HepG2 (cell line): ENCODE data around the gene SLC39A2. TPM values are rescaled to one million over a fixed set of nuclear protein-coding genes. Genes with fewer than 3 reads are reported as not detected.
A peak's percentile ranks its signal among the peaks of the same experiment; 100 is the strongest.

ENCODE experiments used
- CSRNP1 ChIP-seq: sonication (generic); formaldehyde crosslinking; IDR thresholded peaks from 2 replicates; pipeline ENCODE4 v1.8.1; 2023; ENCODE audit warnings: mild to moderate bottlenecking, missing genetic modification reagents
- GABPB1 ChIP-seq: IDR thresholded peaks from 2 replicates; pipeline ENCODE4 v1.6.1; 2016; ENCODE audit warnings: mild to moderate bottlenecking, missing genetic modification reagents, moderate library complexity, missing compliant biosample characterization
- GATAD2A ChIP-seq: IDR thresholded peaks from 2 replicates; pipeline ENCODE4 v1.6.1; 2016
- KMT2A ChIP-seq: sonication (generic); formaldehyde crosslinking; IDR thresholded peaks from 2 replicates; pipeline ENCODE4 v1.4.0; 2020; ENCODE audit warnings: missing genetic modification reagents
- MEF2D ChIP-seq: sonication (generic); formaldehyde crosslinking; IDR thresholded peaks from 2 replicates; pipeline ENCODE4 v1.5.1; 2020; ENCODE audit warnings: mild to moderate bottlenecking, missing genetic modification reagents
- NFAT5 ChIP-seq: sonication (generic); formaldehyde crosslinking; IDR thresholded peaks from 2 replicates; pipeline ENCODE4 v1.4.0; 2020; ENCODE audit warnings: missing genetic modification reagents
- NFYC ChIP-seq: IDR thresholded peaks from 2 replicates; pipeline ENCODE4 v1.6.1; 2016; ENCODE audit warnings: missing genetic modification reagents, missing compliant biosample characterization
- PRMT3 ChIP-seq: sonication (generic); formaldehyde crosslinking; IDR thresholded peaks from 2 replicates; pipeline ENCODE4 v1.8.1; 2022; ENCODE audit warnings: low read depth, mild to moderate bottlenecking, moderate library complexity, missing genetic modification reagents, borderline replicate concordance
- SALL1 ChIP-seq: sonication (generic); formaldehyde crosslinking; IDR thresholded peaks from 2 replicates; pipeline ENCODE4 v1.8.0; 2022; ENCODE audit warnings: mild to moderate bottlenecking, missing genetic modification reagents
- SRSF4 ChIP-seq: fragments of 200-400 bp; formaldehyde crosslinking; IDR thresholded peaks from one replicate; pipeline ENCODE4 v1.6.1; 2018; ENCODE audit warnings: mild to moderate bottlenecking, low read depth, low read length, moderate library complexity; ENCODE audit not compliant: poor library complexity, severe bottlenecking
- TGIF2 ChIP-seq: IDR thresholded peaks from 2 replicates; pipeline ENCODE4 v1.6.1; 2016; ENCODE audit warnings: control low read depth, missing compliant biosample characterization
- ZBTB10 ChIP-seq: sonication (generic); formaldehyde crosslinking; IDR thresholded peaks from 2 replicates; pipeline ENCODE4 v1.4.0; 2020; ENCODE audit warnings: missing genetic modification reagents, borderline replicate concordance
- ZC3H4 ChIP-seq: sonication (generic); formaldehyde crosslinking; IDR thresholded peaks from 2 replicates; pipeline ENCODE4 v1.4.0; 2020; ENCODE audit warnings: missing genetic modification reagents, borderline replicate concordance
- ZFP41 ChIP-seq: sonication (generic); formaldehyde crosslinking; IDR thresholded peaks from 2 replicates; pipeline ENCODE4 v1.4.0; 2020; ENCODE audit warnings: mild to moderate bottlenecking, missing genetic modification reagents, borderline replicate concordance
- ZNF484 ChIP-seq: sonication (generic); formaldehyde crosslinking; IDR thresholded peaks from 2 replicates; pipeline ENCODE4 v1.5.1; 2020; ENCODE audit warnings: mild to moderate bottlenecking, low read depth, missing genetic modification reagents, borderline replicate concordance
- ZNF747 ChIP-seq: sonication (generic); formaldehyde crosslinking; IDR thresholded peaks from 2 replicates; pipeline ENCODE4 v1.8.1; 2023; ENCODE audit warnings: missing genetic modification reagents, mild to moderate bottlenecking, borderline replicate concordance
- ZZZ3 ChIP-seq: sonication (generic); formaldehyde crosslinking; IDR thresholded peaks from 2 replicates; pipeline ENCODE4 v1.4.0; 2020; ENCODE audit warnings: missing genetic modification reagents, mild to moderate bottlenecking, borderline replicate concordance
- polyA plus RNA-seq, 8 experiments: library from polyadenylated mRNA; depleted of rRNA in 3 of 8; stranded (reverse) in 7 of 8; unstranded in 1 of 8; fragments of >200 nt; fragmentation: Illumina TruSeq in 4 of 8; extraction: Trizol in 4 of 8; gene quantifications; 2 replicates each; pipeline versions ENCODE4 v1.2.1 to v1.2.3, GENCODE V29; 2011 to 2016; ENCODE audit warnings: low read depth in 4 of 8, missing spikeins in 1 of 8, mixed read lengths in 1 of 8; ENCODE audit not compliant: insufficient read depth in 1 of 8
- total RNA-seq, 5 experiments: library from RNA; depleted of rRNA; stranded (reverse); fragments of >200 nt; fragmentation: Illumina TruSeq; extraction: Trizol; gene quantifications; 2 replicates each; pipeline ENCODE4 v1.2.3, GENCODE V29; 2016; ENCODE audit warnings: low read depth in 1 of 5
- TF ChIP-seq, protein P1 (sequence below): IDR thresholded peaks from 2 replicates; pipeline ENCODE4 v1.6.1; 2016; ENCODE audit warnings: missing compliant biosample characterization, missing genetic modification reagents, borderline replicate concordance

The SLC39A2 gene
- total and polyA plus RNA-seq, 2 of the 13 experiments (the other 11 are each of a cell fraction or from before 2014, with no cell fraction given): 0.08 to 0.11 TPM

DNA sequence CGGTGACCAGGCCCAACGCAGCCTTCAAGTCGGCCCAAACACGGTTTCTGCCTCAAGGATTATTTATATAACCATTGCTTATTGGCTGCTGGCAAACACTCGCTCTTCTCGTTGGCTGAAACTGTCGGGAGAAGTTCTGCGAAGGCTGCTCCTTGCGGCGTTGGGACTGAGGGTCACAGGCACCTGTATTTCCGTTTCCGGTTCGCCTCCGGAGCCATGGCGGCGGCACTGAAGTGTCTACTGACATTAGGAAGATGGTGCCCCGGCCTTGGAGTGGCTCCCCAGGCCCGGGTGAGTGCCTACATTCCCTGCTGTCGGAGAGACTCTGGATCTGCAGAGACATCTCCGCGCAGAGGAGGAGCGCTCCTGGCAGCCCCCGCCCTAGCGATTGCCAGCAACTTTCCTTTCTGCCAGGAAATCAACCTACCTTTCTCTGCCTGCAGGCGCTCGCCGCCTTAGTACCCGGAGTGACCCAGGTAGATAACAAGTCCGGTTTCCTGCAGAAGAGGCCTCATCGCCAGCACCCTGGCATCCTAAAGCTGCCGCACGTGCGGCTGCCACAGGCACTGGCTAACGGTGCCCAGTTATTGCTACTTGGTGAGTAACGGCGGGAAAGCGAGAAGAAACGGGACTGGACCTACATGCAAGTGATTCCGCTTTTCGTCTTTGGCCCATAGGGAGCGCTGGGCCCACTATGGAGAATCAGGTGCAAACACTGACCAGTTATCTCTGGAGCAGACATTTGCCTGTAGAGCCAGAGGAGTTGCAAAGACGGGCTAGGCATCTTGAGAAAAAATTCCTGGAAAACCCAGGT is 9.1 kb upstream of the SLC39A2 start, which contains the start of gene METTL17 (continued):
- TF ChIP-seq CSRNP1 (CRISPR knock-in tag) (no peak), ZBTB10 (CRISPR knock-in tag) (no peak), ZNF747 (CRISPR knock-in tag) (peak; percentile 65; the same call in 1 of the 2 replicates), SRSF4 (no peak), ZC3H4 (CRISPR knock-in tag) (no peak), MEF2D (CRISPR knock-in tag) (peak; percentile 24; the same call in 1 of the 2 replicates), PRMT3 (CRISPR knock-in tag) (no peak), SALL1 (CRISPR knock-in tag) (peak; percentile 78), TGIF2 (CRISPR knock-in tag) (0 out of 2 replicates have a peak, but pooled peaks have one; percentile 16), ZNF484 (CRISPR knock-in tag) (no peak), GABPB1 (CRISPR knock-in tag) (peak; percentile 99), ZFP41 (CRISPR knock-in tag) (no peak), ZZZ3 (CRISPR knock-in tag) (peak; percentile 56; the same call in 1 of the 2 replicates), NFAT5 (no peak), NFYC (CRISPR knock-in tag) (peak; percentile 95), GATAD2A (CRISPR knock-in tag) (0 out of 2 replicates have a peak, but pooled peaks have one; percentile 12), KMT2A (0 out of 2 replicates have a peak, but pooled peaks have one; percentile 47)
- TF ChIP-seq, protein P1, sequence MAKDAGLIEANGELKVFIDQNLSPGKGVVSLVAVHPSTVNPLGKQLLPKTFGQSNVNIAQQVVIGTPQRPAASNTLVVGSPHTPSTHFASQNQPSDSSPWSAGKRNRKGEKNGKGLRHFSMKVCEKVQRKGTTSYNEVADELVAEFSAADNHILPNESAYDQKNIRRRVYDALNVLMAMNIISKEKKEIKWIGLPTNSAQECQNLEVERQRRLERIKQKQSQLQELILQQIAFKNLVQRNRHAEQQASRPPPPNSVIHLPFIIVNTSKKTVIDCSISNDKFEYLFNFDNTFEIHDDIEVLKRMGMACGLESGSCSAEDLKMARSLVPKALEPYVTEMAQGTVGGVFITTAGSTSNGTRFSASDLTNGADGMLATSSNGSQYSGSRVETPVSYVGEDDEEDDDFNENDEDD (CRISPR knock-in tag): peak; percentile 74
